H1 (cell line): Measurements from ENCODE around the gene PRICKLE2. TPM values are rescaled to one million over a fixed set of nuclear protein-coding genes. Genes with fewer than 3 reads are reported as not detected.

Experiments
- CBX8 ChIP-seq: fragments of 300-800, 300-1000 bp; sonication (generic); IDR thresholded peaks from 2 replicates; pipeline ENCODE4 v1.7.1; 2016; ENCODE audit warnings: low read depth, low read length, borderline replicate concordance
- GABPA ChIP-seq: IDR thresholded peaks from 2 replicates; pipeline ENCODE4 v1.6.1; 2011; ENCODE audit warnings: mild to moderate bottlenecking, low read length, moderate library complexity, borderline replicate concordance; ENCODE audit not compliant: insufficient read depth
- HDAC6 ChIP-seq: IDR thresholded peaks from one replicate; pipeline ENCODE4 v1.7.1; 2012; ENCODE audit warnings: low read depth, mild to moderate bottlenecking, inconsistent platforms, low read length, moderate library complexity
- KDM1A ChIP-seq: fragments of 200-600, 300-600 bp; sonication (generic); IDR thresholded peaks from 2 replicates; pipeline ENCODE4 v1.7.1; 2016; ENCODE audit warnings: mild to moderate bottlenecking, low read length, borderline replicate concordance
- NRF1 ChIP-seq: IDR thresholded peaks from 2 replicates; pipeline ENCODE4 v1.6.1; 2011; ENCODE audit warnings: mild to moderate bottlenecking, low read depth, low read length, improper control_type of control experiment
- POU5F1 ChIP-seq: IDR thresholded peaks from 2 replicates; pipeline ENCODE4 v1.6.1; 2011; ENCODE audit warnings: low read depth, mild to moderate bottlenecking, low read length, moderate library complexity
- RXRA ChIP-seq: IDR thresholded peaks from 2 replicates; pipeline ENCODE4 v1.6.1; 2011; ENCODE audit warnings: low read depth, mild to moderate bottlenecking, low read length, moderate library complexity; ENCODE audit not compliant: insufficient read depth
- SAP30 ChIP-seq: fragments of 300-600 bp; sonication (generic); IDR thresholded peaks from 2 replicates; pipeline ENCODE4 v1.7.1; 2012; ENCODE audit warnings: low read length, moderate library complexity, mild to moderate bottlenecking, inconsistent platforms; ENCODE audit not compliant: insufficient read depth, insufficient replicate concordance
- SIRT6 ChIP-seq: IDR thresholded peaks from one replicate; pipeline ENCODE4 v1.7.1; 2012; ENCODE audit warnings: low read length, inconsistent platforms
- polyA plus RNA-seq, 7 experiments: library from polyadenylated mRNA; depleted of rRNA in 3 of 7; stranded (reverse) in 5 of 7; unstranded in 2 of 7; fragments of >200 nt in 5 of 7; fragments of 200-250 nt in 2 of 7; gene quantifications; 1 replicate in 5 of 7; 2 replicates in 1 of 7; 4 replicates in 1 of 7; pipeline versions ENCODE4 v1.2.1 to v1.2.3, GENCODE V29; 2011 to 2013; ENCODE audit warnings: missing spikeins in 2 of 7, mixed read lengths in 2 of 7
- total RNA-seq: library from RNA; stranded (reverse); fragmentation: NEBNext Ultra II Directional; extraction: Animal tissue kit (Norgen Biotek cat#: 25700); gene quantifications from 2 replicates; pipeline ENCODE4 v1.2.1, GENCODE V29; 2021

PRICKLE2 gene
- total and polyA plus RNA-seq, 2 of the 8 experiments (the other 6 are each of a cell fraction or from before 2014, with no cell fraction given): 2.9 to 8.0 TPM

GRCh38 chr3:64216274-64217147 lies 8.8 kb downstream of the PRICKLE2 start (continued):
- TF ChIP-seq NRF1 (no peak), POU5F1 (no peak), KDM1A (no peak), SAP30 (no peak), GABPA (no peak), RXRA (no peak), CBX8 (no peak), SIRT6 (no peak), HDAC6 (no peak)
